Measurements from ENCODE around the gene XRCC1.

Gene XRCC1

GRCh38 chr19:43584484-43584883 is 9.2 kb upstream of the XRCC1 start:
- Histone ChIP-seq H3K27me3 (ENCODE audit: insufficient read depth, poor library complexity, severe bottlenecking) (no peaks in the 10 kb centered on the region), H3K4me3 (replicated peaks; ENCODE audit: insufficient read depth, low read length) (no peak overlapping the region), H3K27ac (replicated peaks) (no peak overlapping the region; the same call in 1 of the 2 replicates)
- no peak for DNase-seq (ENCODE audit: low read depth in 1 of 2, low spot score in 1 of 2)
- TF ChIP-seq SPI1 (IDR thresholded peaks at IDR 0.05; ENCODE audit: borderline replicate concordance, low read depth), result no peak
- TF ChIP-seq CTCF (IDR thresholded peaks at IDR 0.05; ENCODE audit: insufficient read depth, low read length), result no peak
- no peak for TF ChIP-seq GABPA (IDR thresholded peaks at IDR 0.05; ENCODE audit: low read depth)

GRCh38 chr19:43582495-43582894 is 7.2 kb upstream of the XRCC1 start:
- Histone ChIP-seq H3K27ac (replicated peaks) (no peak overlapping the region), H3K4me3 (replicated peaks; ENCODE audit: insufficient read depth, low read length) (no peak overlapping the region), H3K27me3 (ENCODE audit: insufficient read depth, poor library complexity, severe bottlenecking) (no peaks in the 10 kb centered on the region)
- no peak for DNase-seq (ENCODE audit: low read depth in 1 of 2, low spot score in 1 of 2)
- TF ChIP-seq GABPA (IDR thresholded peaks at IDR 0.05; ENCODE audit: low read depth) (no peak), SPI1 (IDR thresholded peaks at IDR 0.05; ENCODE audit: borderline replicate concordance, low read depth) (no peak), CTCF (IDR thresholded peaks at IDR 0.05; ENCODE audit: insufficient read depth, low read length) (no peak), REST (IDR thresholded peaks at IDR 0.05; ENCODE audit: insufficient replicate concordance, low read depth) (no peak), POLR2AphosphoS5 (IDR thresholded peaks at IDR 0.05; ENCODE audit: low read depth) (no peak)

GRCh38 chr19:43581467-43581866 is 6.1 kb upstream of the XRCC1 start:
- H3K4me3 ChIP-seq (replicated peaks; ENCODE audit: insufficient read depth, low read length), result no peak overlapping the region
- H3K27me3 ChIP-seq (ENCODE audit: insufficient read depth, poor library complexity, severe bottlenecking), result no peaks in the 10 kb centered on the region
- DNase-seq (ENCODE audit: low read depth in 1 of 2, low spot score in 1 of 2), result no peak
- H3K27ac ChIP-seq (replicated peaks), result no peak overlapping the region
- no peak for TF ChIP-seq REST (IDR thresholded peaks at IDR 0.05; ENCODE audit: insufficient replicate concordance, low read depth)
- no peak for TF ChIP-seq GABPA (IDR thresholded peaks at IDR 0.05; ENCODE audit: low read depth)
- TF ChIP-seq POLR2AphosphoS5 (IDR thresholded peaks at IDR 0.05; ENCODE audit: low read depth), result no peak
- no peak for TF ChIP-seq CTCF (IDR thresholded peaks at IDR 0.05; ENCODE audit: insufficient read depth, low read length)
- no peak for TF ChIP-seq SPI1 (IDR thresholded peaks at IDR 0.05; ENCODE audit: borderline replicate concordance, low read depth)

- no peaks in the 10 kb centered on the region for H3K27me3 ChIP-seq (ENCODE audit: insufficient read depth, poor library complexity, severe bottlenecking)
- no peak for DNase-seq (ENCODE audit: low read depth in 1 of 2, low spot score in 1 of 2)
- no peak overlapping the region for H3K4me3 ChIP-seq (replicated peaks; ENCODE audit: insufficient read depth, low read length)
- no peak overlapping the region for H3K27ac ChIP-seq (replicated peaks)
- no peak for TF ChIP-seq SPI1 (IDR thresholded peaks at IDR 0.05; ENCODE audit: borderline replicate concordance, low read depth)
- no peak for TF ChIP-seq CTCF (IDR thresholded peaks at IDR 0.05; ENCODE audit: insufficient read depth, low read length)
- TF ChIP-seq REST (IDR thresholded peaks at IDR 0.05; ENCODE audit: insufficient replicate concordance, low read depth), result no peak
- no peak for TF ChIP-seq POLR2AphosphoS5 (IDR thresholded peaks at IDR 0.05; ENCODE audit: low read depth)
- no peak for TF ChIP-seq GABPA (IDR thresholded peaks at IDR 0.05; ENCODE audit: low read depth)
Observed at GRCh38 chr19:43578787-43579186, 3.5 kb upstream of the XRCC1 start.

Data from HL-60 (cell line).